LNCAP (cell line): ENCODE measurements around the gene DOCK1.

ENCODE experiments used
- CTCF ChIP-seq: fragments of 450-650 bp; IDR thresholded peaks from 2 replicates; pipeline ENCODE4 v1.5.1; 2017; ENCODE audit warnings: mild to moderate bottlenecking

The DOCK1 gene

GRCh38 chr10:126997801-126998590, 92.8 kb downstream of the DOCK1 start:
- no peak for TF ChIP-seq CTCF

GRCh38 chr10:127000598-127000997, 95.4 kb downstream of the DOCK1 start:
- no peak for TF ChIP-seq CTCF

GRCh38 chr10:127003032-127003685, 97.9 kb downstream of the DOCK1 start:
- no peak for TF ChIP-seq CTCF

- TF ChIP-seq CTCF, result no peak
Measured at GRCh38 chr10:127006453-127006852, 101.2 kb downstream of the DOCK1 start.

- TF ChIP-seq CTCF, result no peak
Measured at GRCh38 chr10:127009366-127009765, 104.1 kb downstream of the DOCK1 start.

GRCh38 chr10:127011174-127011573, 105.9 kb downstream of the DOCK1 start:
- no peak for TF ChIP-seq CTCF

- TF ChIP-seq CTCF, result no peak
Measured at GRCh38 chr10:127012071-127012768, 107.0 kb downstream of the DOCK1 start.
